OCI-LY7 (cell line): Measurements from ENCODE around the gene EMD.

Experiments
- EZH2phosphoT487 ChIP-seq: fragments of 200-600 bp; sonication (generic); IDR thresholded peaks from 2 replicates; pipeline ENCODE4 v1.6.1; 2018; ENCODE audit warnings: low read depth, borderline replicate concordance, mild to moderate bottlenecking, mixed run types, antibody characterized with exemption, low read length, moderate library complexity, mixed read lengths
- TF ChIP-seq, protein P1 (sequence below): fragments of 200-600 bp; sonication (generic); conservative IDR thresholded peaks from 2 replicates; pipeline ENCODE4 v1.5.1; 2014; ENCODE audit warnings: mild to moderate bottlenecking, antibody characterized with exemption, low read length, moderate library complexity, mixed read lengths

DNA sequence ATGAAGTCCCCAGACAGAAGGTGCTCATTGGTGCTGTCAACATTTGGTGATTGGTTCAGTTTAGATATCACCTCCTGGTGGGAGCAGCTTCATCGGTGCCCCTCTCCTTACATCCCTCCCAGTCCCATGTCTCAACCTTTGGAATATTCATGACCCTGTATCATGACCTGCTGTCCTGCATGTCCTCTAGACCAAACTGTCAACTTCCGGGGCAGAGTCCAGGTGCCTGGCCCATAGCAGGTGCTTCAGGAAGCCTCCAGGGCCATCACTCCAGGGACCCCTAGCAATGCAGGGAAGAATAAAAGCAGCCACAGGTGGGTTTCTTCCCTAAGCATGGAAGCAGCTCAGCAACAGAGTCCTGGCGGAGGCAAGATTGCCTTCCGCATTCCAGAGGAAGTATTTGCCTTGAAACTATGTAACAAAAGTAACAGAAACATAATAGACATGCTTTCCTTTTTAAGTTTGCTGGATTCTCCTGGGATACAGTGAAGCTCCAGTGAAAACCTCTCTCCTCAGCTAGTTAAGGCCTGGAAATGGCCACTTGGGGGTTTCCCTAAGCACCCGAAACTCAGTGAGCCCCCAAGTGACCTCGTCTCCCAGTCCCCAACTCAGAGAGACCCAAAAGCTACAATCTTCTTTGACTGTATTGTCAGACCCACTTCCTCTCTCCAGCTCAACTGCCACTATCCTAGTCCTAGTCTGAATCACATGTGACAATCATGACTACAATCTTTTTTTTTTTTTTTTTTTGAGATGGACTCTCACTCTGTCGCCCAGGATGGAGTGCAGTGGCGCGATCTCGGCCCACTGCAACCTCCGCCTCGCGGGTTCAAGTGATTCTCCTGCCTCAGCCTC, 48.0 kb downstream of the EMD start:
- TF ChIP-seq, protein P1, sequence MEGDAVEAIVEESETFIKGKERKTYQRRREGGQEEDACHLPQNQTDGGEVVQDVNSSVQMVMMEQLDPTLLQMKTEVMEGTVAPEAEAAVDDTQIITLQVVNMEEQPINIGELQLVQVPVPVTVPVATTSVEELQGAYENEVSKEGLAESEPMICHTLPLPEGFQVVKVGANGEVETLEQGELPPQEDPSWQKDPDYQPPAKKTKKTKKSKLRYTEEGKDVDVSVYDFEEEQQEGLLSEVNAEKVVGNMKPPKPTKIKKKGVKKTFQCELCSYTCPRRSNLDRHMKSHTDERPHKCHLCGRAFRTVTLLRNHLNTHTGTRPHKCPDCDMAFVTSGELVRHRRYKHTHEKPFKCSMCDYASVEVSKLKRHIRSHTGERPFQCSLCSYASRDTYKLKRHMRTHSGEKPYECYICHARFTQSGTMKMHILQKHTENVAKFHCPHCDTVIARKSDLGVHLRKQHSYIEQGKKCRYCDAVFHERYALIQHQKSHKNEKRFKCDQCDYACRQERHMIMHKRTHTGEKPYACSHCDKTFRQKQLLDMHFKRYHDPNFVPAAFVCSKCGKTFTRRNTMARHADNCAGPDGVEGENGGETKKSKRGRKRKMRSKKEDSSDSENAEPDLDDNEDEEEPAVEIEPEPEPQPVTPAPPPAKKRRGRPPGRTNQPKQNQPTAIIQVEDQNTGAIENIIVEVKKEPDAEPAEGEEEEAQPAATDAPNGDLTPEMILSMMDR = no peak
- no peak for TF ChIP-seq EZH2phosphoT487
